Suppressor macrophage (primary cell): ENCODE results near the gene HCCS.
"Not testable (repeated sequence)": the region's sequence is repeated elsewhere in the genome, so short reads cannot be mapped to it uniquely, and the experiment has no call there.

ENCODE experiments used
- DNase-seq, 4 experiments: peaks; one replicate each; pipeline ENCODE4 v3.0.0-alpha.2; 2020 to 2022
- total RNA-seq, 17 experiments: gene quantifications; one replicate each; lab custom pipeline; 2026; ENCODE audit warnings: mixed read lengths in 6 of 17, inconsistent platforms in 3 of 17; lab: John Stamatoyannopoulos, UW

The HCCS gene
- total RNA-seq: 6.2 to 29.7 (median 21.3) reads per million in 17 experiments

GRCh38 chrX:11111037-11111851 is at the start of gene HCCS:
Gene HCCS (plus strand): TSS chrX:11111332. CDS start chrX:11112061, 729 bp downstream.
- DNase-seq: peak; percentile 86 to 94 (median 92)

DNA sequence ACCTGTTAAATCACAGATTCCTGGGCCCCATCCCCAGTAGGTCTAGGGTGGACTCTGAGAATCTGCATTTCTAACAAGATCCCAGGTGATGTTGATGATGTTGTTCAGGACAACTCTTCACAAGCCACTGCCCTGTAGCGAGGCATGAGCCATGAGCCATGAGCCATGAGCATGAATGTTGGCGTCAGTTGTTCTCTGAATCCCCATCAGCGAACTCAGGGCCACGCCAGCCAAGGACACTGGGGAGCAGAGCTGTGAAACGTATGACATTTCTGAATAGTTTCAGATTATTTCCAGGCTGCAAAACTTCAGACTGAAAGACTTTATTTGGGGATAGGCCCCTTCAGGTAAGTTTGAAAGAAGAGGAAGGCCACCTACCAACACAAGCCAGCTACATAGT is 46.9 kb upstream of the HCCS start:
- DNase-seq: no peak

GRCh38 chrX:11064851-11065600 is 46.1 kb upstream of the HCCS start:
- no peak for DNase-seq

GRCh38 chrX:11066812-11067211 is 44.3 kb upstream of the HCCS start:
- DNase-seq: no peak

GRCh38 chrX:11073381-11073780 is 37.8 kb upstream of the HCCS start:
- no peak for DNase-seq

DNA sequence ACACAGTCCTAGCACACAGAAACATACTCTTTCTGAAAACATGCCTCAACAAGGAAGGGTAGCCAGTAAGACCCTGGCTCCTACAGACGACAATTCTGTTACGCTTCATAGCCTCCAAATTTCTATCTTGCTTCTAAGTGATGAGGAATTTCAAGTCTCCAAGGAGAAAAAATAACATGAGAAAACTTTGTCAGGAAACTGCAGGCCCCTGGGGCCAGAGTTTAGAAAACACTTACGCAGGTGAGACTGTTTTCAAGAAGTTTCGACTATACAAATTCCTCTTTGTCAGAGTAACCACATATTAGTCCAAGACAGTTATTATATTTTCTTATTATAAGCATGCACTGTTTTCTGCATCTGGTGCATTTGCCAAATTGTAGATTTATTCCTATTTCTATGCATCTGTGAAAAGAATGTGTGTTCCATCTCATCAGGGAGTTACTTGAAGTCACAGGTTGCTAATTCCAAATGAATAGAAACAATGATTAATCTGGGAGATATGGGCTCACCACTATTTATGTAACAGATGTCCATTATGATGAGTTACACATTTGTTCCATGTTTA is 30.3 kb upstream of the HCCS start:
- DNase-seq: no peak

GRCh38 chrX:11081511-11081910 is 29.6 kb upstream of the HCCS start:
- DNase-seq: no peak

DNA sequence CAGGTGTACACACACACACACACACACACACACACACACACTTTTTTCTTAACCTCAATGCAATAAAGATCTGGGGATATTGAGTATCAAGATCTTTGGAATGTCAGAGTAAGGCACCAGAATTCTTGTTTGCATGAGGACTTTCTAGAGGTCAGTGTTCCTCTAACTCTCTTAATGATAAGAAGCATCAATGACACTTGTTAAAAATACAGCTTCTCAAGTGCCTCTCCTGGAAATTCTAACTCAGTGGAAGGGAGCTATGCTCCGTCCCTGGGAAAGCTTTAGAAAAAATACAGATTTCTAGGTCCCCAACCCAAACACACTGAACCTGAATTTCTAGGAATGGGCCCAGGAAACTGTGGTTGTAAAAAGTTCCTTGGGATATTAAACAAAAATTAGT is 25.8 kb upstream of the HCCS start:
- DNase-seq: no peak

DNA sequence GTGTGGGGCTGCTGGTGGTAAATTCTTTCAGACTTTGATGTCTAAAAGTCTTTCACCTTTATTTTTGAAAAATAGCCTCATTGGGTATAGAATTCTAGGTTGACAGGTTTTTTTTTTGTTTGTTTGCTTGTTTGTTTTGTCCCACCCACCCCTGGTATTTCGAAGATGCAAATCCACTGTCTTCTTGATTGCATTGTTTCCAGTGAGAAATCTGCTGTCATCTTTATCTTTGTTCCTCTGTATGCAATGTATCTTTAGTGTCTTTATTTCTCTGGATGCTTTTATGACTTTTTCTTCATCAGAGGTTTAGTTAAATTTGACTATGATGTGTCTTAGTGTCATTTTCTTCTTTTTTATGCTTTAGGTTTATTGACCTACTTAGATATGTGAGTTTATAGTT is 21.3 kb upstream of the HCCS start:
- no peak for DNase-seq

GRCh38 chrX:11097933-11098332 is 13.2 kb upstream of the HCCS start:
- DNase-seq: no peak

GRCh38 chrX:11099465-11099864 is 11.7 kb upstream of the HCCS start:
- DNase-seq: no peak

- no peak for DNase-seq
These were observed 10.7 kb upstream of the HCCS start for GRCh38 chrX:11100281-11101035.

DNA sequence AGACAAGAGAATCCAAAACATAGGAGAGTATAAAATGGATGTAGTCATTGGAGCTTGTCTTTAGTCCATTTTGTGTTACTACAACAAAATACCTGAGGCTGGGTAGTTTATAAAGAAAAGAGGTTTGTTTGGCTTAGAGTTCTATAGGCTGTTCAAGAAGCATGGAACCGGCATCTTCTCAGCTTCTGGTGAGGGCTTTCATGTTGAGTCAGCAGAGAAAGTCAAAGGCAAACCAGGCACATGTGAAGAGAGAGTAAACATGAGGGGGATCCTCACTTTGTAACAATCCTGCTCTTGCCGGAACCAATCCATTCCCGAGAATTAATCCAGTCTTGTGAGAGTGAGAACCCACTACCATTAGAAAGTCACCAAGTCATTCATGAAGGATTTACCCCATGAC is 8.1 kb upstream of the HCCS start:
- DNase-seq: no peak

- no peak for DNase-seq
These were observed 7.4 kb upstream of the HCCS start for GRCh38 chrX:11103751-11104150.

DNA sequence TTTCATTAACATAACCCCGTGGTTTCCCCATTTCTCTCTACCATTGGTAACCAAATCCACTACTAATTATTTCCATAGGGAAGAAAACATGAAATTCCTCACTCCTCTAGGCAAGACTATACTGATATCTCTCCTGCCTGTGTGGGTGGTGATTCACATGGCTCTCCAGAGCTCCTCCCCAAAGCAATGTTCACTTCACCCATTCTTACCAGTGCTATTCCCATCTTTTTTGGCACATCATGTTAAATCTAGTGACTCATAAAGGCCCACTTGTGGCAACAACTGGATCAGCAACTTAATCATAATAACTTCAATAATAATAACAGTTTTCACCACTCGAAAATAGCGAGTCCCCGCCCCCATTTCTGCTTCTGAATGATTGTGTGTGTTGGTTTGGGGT is 6.1 kb upstream of the HCCS start:
- DNase-seq: no peak

DNA sequence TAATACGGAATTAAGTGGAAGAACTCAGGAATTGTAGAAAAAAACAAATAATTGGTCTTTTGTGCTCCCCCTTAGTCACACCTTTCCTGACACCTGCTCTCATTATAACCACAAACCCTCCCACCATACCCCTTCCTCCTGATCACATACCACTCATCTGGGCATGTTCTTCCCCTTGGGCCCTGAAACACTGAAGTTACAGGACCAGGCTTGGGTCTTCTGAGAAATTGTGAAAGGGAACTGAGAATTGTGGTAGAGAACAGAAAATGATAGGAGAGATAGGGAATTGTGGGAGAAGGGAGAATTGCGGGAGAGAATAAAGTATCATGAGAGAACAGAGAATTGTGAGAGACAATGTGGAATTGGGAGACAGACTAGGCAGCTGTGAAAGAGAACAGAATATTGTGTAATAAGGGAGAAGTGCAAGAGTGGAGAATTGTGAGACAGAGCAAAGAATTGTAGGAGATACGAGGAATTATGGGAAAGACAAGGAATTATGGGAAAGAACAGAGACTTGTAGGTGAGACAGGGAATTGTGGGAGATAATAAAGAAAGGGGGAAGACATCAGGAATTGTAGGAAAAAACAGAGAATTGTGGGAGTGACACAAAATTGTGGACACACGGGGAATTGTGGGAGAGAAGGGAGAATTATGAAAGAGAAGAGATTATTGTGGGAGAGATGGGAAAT is 2.7 kb upstream of the HCCS start:
- DNase-seq: no peak

- no peak for DNase-seq
These were observed 1.2 kb upstream of the HCCS start for GRCh38 chrX:11109968-11110367.

GRCh38 chrX:11111947-11112346 is 815 bp downstream of the HCCS start:
- no peak for DNase-seq

DNA sequence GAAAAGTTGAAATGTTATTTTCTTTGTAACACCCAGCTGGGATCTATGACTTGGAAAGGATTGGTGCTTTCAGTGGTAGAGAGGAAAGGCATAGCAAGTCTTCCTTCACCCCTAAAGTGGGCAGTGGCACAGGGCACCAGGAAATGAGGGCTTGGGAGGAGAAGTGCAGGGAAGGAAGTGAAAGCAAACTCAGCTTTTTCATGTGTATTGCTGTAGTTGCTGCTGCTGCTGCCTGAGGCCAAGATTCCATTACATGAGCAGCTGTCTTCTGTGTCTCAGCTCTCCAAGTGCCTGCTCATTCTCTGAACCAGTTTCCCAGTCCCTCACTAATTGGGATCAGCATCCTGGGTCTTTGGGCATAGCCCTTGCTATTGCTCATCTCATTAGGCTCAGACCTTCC is 2.6 kb downstream of the HCCS start:
- peak; percentile 45 to 71 (median 68) for DNase-seq

DNA sequence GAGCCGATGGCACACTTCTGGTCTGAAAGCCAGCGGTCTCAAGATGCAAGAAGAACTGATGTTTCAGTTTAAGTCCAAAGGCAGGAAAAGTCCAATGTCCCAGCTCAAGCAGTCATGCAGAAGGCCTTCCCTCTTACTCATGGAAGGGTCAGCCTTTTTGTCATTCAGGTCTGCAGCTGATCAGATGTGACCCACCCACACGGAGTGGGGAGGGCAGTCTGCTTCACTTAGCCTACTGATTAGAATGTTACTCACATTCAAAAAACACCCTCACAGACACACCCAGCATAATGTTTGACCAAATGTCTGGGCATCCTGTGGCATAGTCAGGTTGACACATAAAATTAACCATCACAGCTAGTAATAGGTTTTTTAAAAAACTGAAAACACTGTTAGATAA is 6.6 kb downstream of the HCCS start:
- DNase-seq: peak in 2 of 4 experiments; percentile 24 to 28

DNA sequence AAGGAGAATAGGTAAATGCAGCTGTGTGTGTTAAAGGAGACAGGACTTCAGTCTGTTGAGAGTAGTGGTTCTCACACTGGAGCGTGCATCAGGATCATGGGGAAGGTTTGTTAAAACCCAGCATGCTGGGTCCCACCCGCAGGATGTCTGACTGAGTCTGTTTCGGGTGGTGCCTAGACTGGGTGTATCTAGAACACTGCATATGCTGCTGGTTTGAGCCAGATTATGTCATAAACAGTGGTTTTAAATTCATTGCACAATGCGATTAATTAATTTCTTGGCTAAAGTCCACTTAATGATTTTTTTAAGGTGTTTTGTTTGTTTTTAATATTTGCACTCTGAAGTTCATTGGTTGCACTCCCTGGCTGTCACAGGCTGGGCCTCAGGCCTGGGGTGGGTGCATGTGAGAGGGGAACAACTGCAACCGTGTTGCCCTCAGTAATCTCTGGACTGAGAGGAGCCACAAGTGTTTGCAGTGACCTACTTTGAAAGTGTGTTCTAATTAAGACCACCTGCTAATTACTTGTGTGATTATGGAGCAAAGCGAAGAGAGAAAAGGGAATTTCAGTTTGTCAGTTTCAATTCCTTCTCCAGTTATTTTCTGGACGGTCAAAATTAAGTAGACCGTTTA is 8.3 kb downstream of the HCCS start:
- DNase-seq: no peak

DNA sequence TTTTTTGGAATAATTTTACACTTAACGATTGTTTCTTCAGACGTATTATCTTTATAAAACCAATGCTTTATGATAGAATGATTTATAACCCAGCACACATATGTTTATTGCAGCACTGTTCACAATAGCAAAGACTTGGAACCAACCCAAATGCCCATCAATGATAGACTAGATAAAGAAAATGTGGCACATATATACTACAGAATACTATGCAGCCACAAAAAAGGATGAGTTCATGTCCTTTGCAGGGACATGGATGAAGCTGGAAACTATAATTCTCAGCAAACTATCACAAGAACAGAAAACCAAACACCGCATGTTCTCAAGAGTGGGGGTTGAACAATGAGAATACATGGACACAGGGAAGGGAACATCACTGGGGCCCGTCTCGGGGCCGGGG is 12.0 kb downstream of the HCCS start:
- DNase-seq: not testable (repeated sequence)
